DMS53 treated with DMSO at 0.1 percent for 48 hours (cell line): ENCODE measurements around the gene MAGEF1.

Source experiments
- DNase-seq: peaks from one replicate; lab custom pipeline; 2025; ENCODE audit not compliant: unreplicated experiment; lab: John Stamatoyannopoulos, UW

The MAGEF1 gene

GRCh38 chr3:184670091-184670602, 41.7 kb downstream of the MAGEF1 start:
- no peak for DNase-seq

- DNase-seq = no peak
Observed at GRCh38 chr3:184669578-184669977, 42.3 kb downstream of the MAGEF1 start.

GRCh38 chr3:184666442-184666841, 45.4 kb downstream of the MAGEF1 start:
- peak; percentile 86 for DNase-seq

GRCh38 chr3:184665101-184665500, 46.8 kb downstream of the MAGEF1 start:
- DNase-seq = no peak

- DNase-seq = no peak
Observed at GRCh38 chr3:184663756-184664155, 48.1 kb downstream of the MAGEF1 start.

- DNase-seq = no peak
Observed at GRCh38 chr3:184663356-184663755, 48.5 kb downstream of the MAGEF1 start.

GRCh38 chr3:184662187-184662586, 49.7 kb downstream of the MAGEF1 start:
- no peak for DNase-seq

- no peak for DNase-seq
Observed at GRCh38 chr3:184660931-184661330, 50.9 kb downstream of the MAGEF1 start.
